LoVo (cell line): Measurements from ENCODE around the gene ACVR1B.
A peak's percentile ranks its signal among the peaks of the same experiment; 100 is the strongest.
"Not testable (repeated sequence)": the region's sequence is repeated elsewhere in the genome, so short reads cannot be mapped to it uniquely, and the experiment has no call there.

Experiments used
- DNase-seq: peaks from one replicate; pipeline ENCODE4 v3.0.0-alpha.2; 2016; ENCODE audit warnings: low spot score

The ACVR1B gene

GRCh38 chr12:51970904-51971646, 19.6 kb downstream of the ACVR1B start:
- DNase-seq: no peak

- DNase-seq: no peak
Measured at GRCh38 chr12:51971679-51972421, 20.4 kb downstream of the ACVR1B start.

- no peak for DNase-seq
Measured at GRCh38 chr12:51972422-51972812, 20.9 kb downstream of the ACVR1B start.

GRCh38 chr12:51972849-51973273, 21.4 kb downstream of the ACVR1B start:
- DNase-seq: no peak

- DNase-seq: no peak
Measured at GRCh38 chr12:51973560-51973959, 22.1 kb downstream of the ACVR1B start.

- no peak for DNase-seq
Measured at GRCh38 chr12:51974646-51975045, 23.1 kb downstream of the ACVR1B start.

- no peak for DNase-seq
Measured at GRCh38 chr12:51975196-51975595, 23.7 kb downstream of the ACVR1B start.

- DNase-seq: no peak
Measured at GRCh38 chr12:51976376-51977160, 25.1 kb downstream of the ACVR1B start.

GRCh38 chr12:51977320-51977753, 25.8 kb downstream of the ACVR1B start:
- no peak for DNase-seq

GRCh38 chr12:51979306-51979705, 27.8 kb downstream of the ACVR1B start:
- DNase-seq: not testable (repeated sequence)

- DNase-seq: peak; percentile 81
Measured at GRCh38 chr12:51980051-51980808, 28.7 kb downstream of the ACVR1B start.

GRCh38 chr12:51980809-51981127, 29.3 kb downstream of the ACVR1B start:
- DNase-seq: no peak

- DNase-seq: no peak
Measured at GRCh38 chr12:51984657-51985056, 33.2 kb downstream of the ACVR1B start.

- DNase-seq: no peak
Measured at GRCh38 chr12:51985154-51985835, 33.8 kb downstream of the ACVR1B start.

- DNase-seq: no peak
Measured at GRCh38 chr12:51986834-51987233, 35.3 kb downstream of the ACVR1B start.

GRCh38 chr12:51992246-51992645, 40.7 kb downstream of the ACVR1B start:
- no peak for DNase-seq

- no peak for DNase-seq
Measured at GRCh38 chr12:51994539-51994820, 43.0 kb downstream of the ACVR1B start.

GRCh38 chr12:51994959-51995358, 43.5 kb downstream of the ACVR1B start:
- no peak for DNase-seq

- DNase-seq: no peak
Measured at GRCh38 chr12:51997136-51997535, 45.6 kb downstream of the ACVR1B start.

GRCh38 chr12:52003016-52003550, 51.6 kb downstream of the ACVR1B start:
- DNase-seq: no peak

- DNase-seq: no peak
Measured at GRCh38 chr12:52003591-52003990, 52.1 kb downstream of the ACVR1B start.
